CD4-positive, CD25-positive, alpha-beta regulatory T cell (primary cell): ENCODE measurements around the gene PREPL. TPM values are rescaled to one million over a fixed set of nuclear protein-coding genes. Genes with fewer than 3 reads are reported as not detected.
A peak's percentile ranks its signal among the peaks of the same experiment; 100 is the strongest.

Experiments
- ATAC-seq, 2 donors: fragments of 150-1000 bp; cut with Tn5 transposase; one replicate each; pipeline ENCODE4 v1.10.0; 2021; ENCODE audit warnings: low read depth in 2 of 2, moderate number of reproducible peaks in 2 of 2, moderate library complexity in 1 of 2
- DNase-seq, 3 donors: peaks; one replicate each; pipeline versions ENCODE4 v3.0.0 to v3.0.0-alpha.2; 2012 to 2022; ENCODE audit warnings: mixed read lengths in 1 of 3
- H3K27ac ChIP-seq: one replicate; pipeline ENCODE4 v1.7.0; 2013; ENCODE audit warnings: mild to moderate bottlenecking, low read length; ENCODE audit not compliant: insufficient read depth, poor library complexity, severe bottlenecking
- H3K27me3 ChIP-seq: one replicate; pipeline ENCODE4 v1.7.0; 2013; ENCODE audit warnings: low read length; ENCODE audit not compliant: control insufficient read depth, insufficient read depth
- H3K36me3 ChIP-seq: one replicate; pipeline ENCODE4 v1.7.0; 2013; ENCODE audit warnings: mild to moderate bottlenecking, low read length, moderate library complexity; ENCODE audit not compliant: control insufficient read depth, insufficient read depth
- H3K4me1 ChIP-seq: 2 replicates; pipeline ENCODE4 v1.7.0; 2013; ENCODE audit warnings: mild to moderate bottlenecking, low read length; ENCODE audit not compliant: insufficient read depth, control insufficient read depth, poor library complexity, severe bottlenecking
- H3K4me3 ChIP-seq: one replicate; pipeline ENCODE4 v1.7.0; 2013; ENCODE audit warnings: low read depth, mild to moderate bottlenecking, low read length, moderate library complexity
- H3K9me3 ChIP-seq, 2 experiments: 1 replicate in 1 of 2; 2 replicates in 1 of 2; pipeline ENCODE4 v1.7.0; 2013; ENCODE audit warnings: low read length in 2 of 2, mild to moderate bottlenecking in 1 of 2, moderate library complexity in 1 of 2; ENCODE audit not compliant: control insufficient read depth in 2 of 2
- H3K27ac Mint-ChIP-seq, 3 donors: one replicate each; pipeline ENCODE4 v1.8.0; 2020 to 2022; ENCODE audit warnings: mild to moderate bottlenecking in 3 of 3, mixed read lengths in 3 of 3, moderate library complexity in 2 of 3
- H3K27me3 Mint-ChIP-seq: one replicate; pipeline ENCODE4 v1.8.0; 2022; ENCODE audit warnings: mild to moderate bottlenecking, mixed read lengths
- H3K36me3 Mint-ChIP-seq: one replicate; pipeline ENCODE4 v1.8.0; 2020; ENCODE audit warnings: mixed read lengths
- H3K4me1 Mint-ChIP-seq, 4 donors: one replicate each; pipeline ENCODE4 v1.8.0; 2020 to 2022; ENCODE audit warnings: mixed read lengths in 4 of 4, mild to moderate bottlenecking in 1 of 4
- H3K4me3 Mint-ChIP-seq, 4 donors: one replicate each; pipeline ENCODE4 v1.8.0; 2020 to 2022; ENCODE audit warnings: mild to moderate bottlenecking in 4 of 4, mixed read lengths in 4 of 4, moderate library complexity in 3 of 4
- H3K9me3 Mint-ChIP-seq, 7 donors: one replicate each; pipeline ENCODE4 v1.8.0; 2020 to 2022; ENCODE audit warnings: mixed read lengths in 7 of 7, mild to moderate bottlenecking in 3 of 7, moderate library complexity in 2 of 7
- polyA plus RNA-seq, 4 donors: library from polyadenylated mRNA; unstranded; fragments of 300-500 nt; fragmentation: Illumina TruSeq; gene quantifications; one replicate each; pipeline ENCODE4 v1.2.3, GENCODE V29; 2021
- total RNA-seq: library from RNA; stranded (reverse); gene quantifications from one replicate; pipeline ENCODE4 v1.2.3, GENCODE V29; 2022

PREPL gene
- total and polyA plus RNA-seq, 5 donors from 2014 or later: 12.9 to 24.5 (median 21.8) TPM

DNA sequence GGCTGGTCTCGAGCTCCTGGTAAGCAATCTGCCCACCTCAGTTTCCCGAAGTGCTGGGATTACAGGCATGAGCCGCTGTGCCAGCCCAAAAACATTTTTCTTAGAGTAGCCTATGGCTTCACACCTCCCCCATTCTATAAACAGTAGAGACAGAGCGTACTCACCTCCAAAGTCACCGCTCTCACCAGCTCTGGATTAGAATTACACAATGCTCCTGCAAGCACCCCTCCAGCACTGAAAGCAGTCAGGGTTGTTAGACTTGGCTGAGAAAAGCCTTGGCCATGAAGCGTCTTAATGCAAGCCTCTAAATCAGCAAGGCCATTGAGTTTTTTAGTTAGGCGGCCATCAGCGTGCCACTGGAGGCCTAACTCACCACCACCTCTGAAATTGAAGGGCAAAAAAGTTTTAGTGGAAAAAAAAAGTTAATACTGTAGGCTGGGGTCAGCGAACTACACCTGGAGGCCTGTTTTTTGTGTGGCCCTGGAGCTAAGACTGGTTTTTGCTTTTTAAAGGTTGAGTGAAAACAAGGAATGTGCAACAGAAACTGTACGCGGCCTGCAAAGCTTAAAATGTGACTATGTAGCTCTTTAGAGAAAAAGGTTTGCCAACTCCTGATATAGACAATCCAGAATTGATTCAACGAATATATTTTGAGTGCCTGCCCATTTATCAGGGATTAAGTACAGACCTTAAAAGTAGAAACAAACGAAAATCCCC, 34.6 kb downstream of the PREPL start:
- Histone ChIP-seq H3K27ac (no peak overlapping the region), H3K4me3 (no peak overlapping the region), H3K36me3 (peaks cover 71% of the 10 kb centered on the region), H3K4me1 (no peaks in the 10 kb centered on the region), H3K9me3 (no peaks in the 10 kb centered on the region), H3K27me3 (no peaks in the 10 kb centered on the region)
- no peak for ATAC-seq
- Mint-ChIP-seq H3K4me3 (no peak overlapping the region), H3K9me3 (no peaks in the 10 kb centered on the region), H3K36me3 (peaks cover 47% of the 10 kb centered on the region), H3K27me3 (no peaks in the 10 kb centered on the region), H3K4me1 (peaks cover 0 to 5% (median 3%) of the 10 kb centered on the region in 4 donors), H3K27ac (no peak overlapping the region)
- no peak for DNase-seq

- no peaks in the 10 kb centered on the region for H3K4me1 ChIP-seq
- Mint-ChIP-seq H3K4me3 (no peak overlapping the region), H3K4me1 (peaks cover 0 to 5% (median under 1%) of the 10 kb centered on the region in 4 donors), H3K9me3 (no peaks in the 10 kb centered on the region), H3K36me3 (peaks cover 48% of the 10 kb centered on the region), H3K27ac (peak overlapping the region in 1 of 3 donors; percentile 69), H3K27me3 (no peaks in the 10 kb centered on the region)
- ATAC-seq (no peak), DNase-seq (no peak)
- H3K9me3 ChIP-seq: no peaks in the 10 kb centered on the region
- no peak overlapping the region for H3K4me3 ChIP-seq
- H3K27me3 ChIP-seq: no peaks in the 10 kb centered on the region
- peaks cover 71% of the 10 kb centered on the region for H3K36me3 ChIP-seq
- no peak overlapping the region for H3K27ac ChIP-seq
These were observed 35.4 kb downstream of the PREPL start for GRCh38 chr2:44325897-44326296.

DNA sequence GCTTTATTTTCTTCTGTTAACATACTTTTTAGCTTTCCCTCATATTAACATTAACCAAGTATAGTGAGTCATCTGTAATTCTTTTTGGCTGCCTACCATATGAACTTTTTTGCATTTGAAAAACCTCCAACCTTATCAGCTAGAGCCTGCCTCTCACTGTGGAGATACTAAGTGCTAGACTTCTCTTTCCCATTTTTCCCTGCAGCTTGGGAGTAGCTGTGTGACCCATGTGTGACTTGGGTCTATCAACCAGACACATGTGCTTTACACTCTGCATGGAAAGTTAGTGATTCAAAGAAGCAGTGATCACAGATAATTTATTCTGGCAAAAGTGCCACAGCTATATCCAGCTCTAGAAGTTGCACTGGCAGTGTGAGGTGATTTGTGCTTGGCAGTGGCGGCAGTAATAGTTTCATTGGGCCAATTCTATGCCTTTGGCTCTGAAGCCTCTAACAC, 36.3 kb downstream of the PREPL start:
- Mint-ChIP-seq H3K4me1 (peaks cover 0 to 3% (median 0%) of the 10 kb centered on the region in 4 donors), H3K27me3 (no peaks in the 10 kb centered on the region), H3K27ac (no peak overlapping the region), H3K36me3 (peaks cover 49% of the 10 kb centered on the region), H3K9me3 (no peaks in the 10 kb centered on the region), H3K4me3 (no peak overlapping the region)
- ATAC-seq (no peak), DNase-seq (no peak)
- Histone ChIP-seq H3K36me3 (peaks cover 70% of the 10 kb centered on the region), H3K9me3 (no peaks in the 10 kb centered on the region), H3K27me3 (no peaks in the 10 kb centered on the region), H3K4me1 (no peaks in the 10 kb centered on the region), H3K4me3 (no peak overlapping the region), H3K27ac (no peak overlapping the region)

DNA sequence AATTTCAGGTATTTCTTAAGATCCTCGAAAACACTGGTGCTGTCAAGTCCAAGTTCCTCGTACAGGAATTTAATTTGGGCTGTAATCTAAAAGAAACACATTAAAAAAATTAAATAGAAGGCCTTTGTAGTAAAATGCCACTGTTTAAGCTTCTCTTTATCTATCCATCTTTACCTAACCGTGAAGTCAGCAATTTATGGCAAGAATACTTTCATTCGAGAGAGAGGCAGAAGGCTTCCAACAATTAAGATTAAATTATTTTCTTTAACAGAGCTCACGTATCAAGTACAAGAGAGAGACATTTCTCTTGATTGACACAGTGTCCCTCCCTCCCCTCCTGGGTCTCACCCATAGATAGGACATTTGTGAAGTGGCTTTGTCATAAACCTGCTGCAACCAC, 39.9 kb downstream of the PREPL start:
- no peak for ATAC-seq
- H3K36me3 Mint-ChIP-seq: peaks cover 54% of the 10 kb centered on the region
- H3K27me3 ChIP-seq: no peaks in the 10 kb centered on the region
- H3K27me3 Mint-ChIP-seq: no peaks in the 10 kb centered on the region
- no peak overlapping the region for H3K4me3 Mint-ChIP-seq
- H3K4me3 ChIP-seq: no peak overlapping the region
- no peak overlapping the region for H3K27ac ChIP-seq
- no peaks in the 10 kb centered on the region for H3K9me3 ChIP-seq
- peaks cover 66% of the 10 kb centered on the region for H3K36me3 ChIP-seq
- no peaks in the 10 kb centered on the region for H3K4me1 Mint-ChIP-seq
- peaks cover 0 to 1% (median 0%) of the 10 kb centered on the region in 7 donors for H3K9me3 Mint-ChIP-seq
- H3K4me1 ChIP-seq: no peaks in the 10 kb centered on the region
- no peak overlapping the region for H3K27ac Mint-ChIP-seq
- no peak for DNase-seq

DNA sequence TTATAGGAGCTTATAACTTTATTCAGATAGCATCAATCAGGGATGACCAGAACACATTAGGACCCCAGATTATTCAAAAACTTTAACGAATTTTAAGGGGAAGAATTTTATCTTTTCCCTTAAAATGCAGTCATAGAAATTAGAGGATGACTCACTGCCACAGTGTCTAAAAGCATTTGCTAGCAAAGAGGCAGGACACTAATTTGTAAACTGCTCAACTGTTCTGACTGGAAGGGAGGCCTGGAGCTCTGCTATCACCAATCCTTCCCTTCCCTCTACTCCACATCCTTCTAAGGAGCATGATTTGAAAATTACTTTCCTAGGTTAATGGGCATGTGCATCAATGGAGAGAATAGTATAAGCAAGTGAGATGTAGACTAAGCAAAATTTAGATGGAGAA, 40.5 kb downstream of the PREPL start:
- ATAC-seq (no peak), DNase-seq (no peak)
- no peak overlapping the region for H3K4me3 Mint-ChIP-seq
- no peaks in the 10 kb centered on the region for H3K4me1 ChIP-seq
- H3K27me3 ChIP-seq: no peaks in the 10 kb centered on the region
- H3K4me3 ChIP-seq: no peak overlapping the region
- peaks cover 0 to 4% (median 0%) of the 10 kb centered on the region in 4 donors for H3K4me1 Mint-ChIP-seq
- H3K27ac Mint-ChIP-seq: no peak overlapping the region
- H3K36me3 ChIP-seq: peaks cover 63% of the 10 kb centered on the region
- H3K36me3 Mint-ChIP-seq: peaks cover 58% of the 10 kb centered on the region
- no peaks in the 10 kb centered on the region for H3K9me3 ChIP-seq
- no peak overlapping the region for H3K27ac ChIP-seq
- no peaks in the 10 kb centered on the region for H3K27me3 Mint-ChIP-seq
- H3K9me3 Mint-ChIP-seq: peaks cover 0 to 1% (median 0%) of the 10 kb centered on the region in 7 donors

DNA sequence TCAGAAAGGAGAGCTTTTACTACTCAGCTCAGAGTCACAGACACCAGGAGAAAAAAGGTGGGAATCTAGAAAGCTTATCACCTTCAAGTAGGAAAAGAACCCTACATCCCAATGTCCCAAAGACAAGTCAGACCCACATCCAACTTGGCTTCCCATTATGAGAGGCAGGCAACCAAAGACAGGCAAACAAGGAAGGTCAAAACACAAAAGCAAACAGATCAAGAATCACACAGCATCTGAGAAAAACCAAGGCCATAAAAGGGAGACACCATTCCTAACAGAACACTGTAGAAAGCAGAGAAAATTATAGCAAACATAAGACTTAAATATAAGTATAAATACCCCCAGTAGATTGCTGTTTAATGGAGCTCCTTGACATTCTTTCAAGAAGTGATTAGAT, 45.3 kb downstream of the PREPL start:
- Mint-ChIP-seq H3K9me3 (peaks cover 0 to 15% (median 6%) of the 10 kb centered on the region in 7 donors), H3K4me3 (no peak overlapping the region), H3K27me3 (no peaks in the 10 kb centered on the region), H3K27ac (no peak overlapping the region), H3K36me3 (peaks cover 68% of the 10 kb centered on the region), H3K4me1 (peaks cover 0 to 6% (median 0%) of the 10 kb centered on the region in 4 donors)
- ATAC-seq: no peak
- Histone ChIP-seq H3K4me3 (no peak overlapping the region), H3K36me3 (peaks cover 32% of the 10 kb centered on the region), H3K4me1 (no peaks in the 10 kb centered on the region), H3K27me3 (no peaks in the 10 kb centered on the region), H3K27ac (no peak overlapping the region), H3K9me3 (peaks cover 8 to 10% of the 10 kb centered on the region in 2 experiments)
- DNase-seq: no peak

- Mint-ChIP-seq H3K36me3 (peaks cover 67% of the 10 kb centered on the region), H3K27ac (peak overlapping the region in 1 of 3 donors; percentile 26), H3K4me3 (no peak overlapping the region), H3K4me1 (peaks cover 0 to 6% (median 0%) of the 10 kb centered on the region in 4 donors), H3K27me3 (no peaks in the 10 kb centered on the region), H3K9me3 (peaks cover 1 to 24% (median 9%) of the 10 kb centered on the region in 7 donors)
- no peak overlapping the region for H3K4me3 ChIP-seq
- no peak overlapping the region for H3K27ac ChIP-seq
- H3K36me3 ChIP-seq: peaks cover 20% of the 10 kb centered on the region
- ATAC-seq: no peak
- no peaks in the 10 kb centered on the region for H3K4me1 ChIP-seq
- peaks cover 22 to 24% of the 10 kb centered on the region in 2 experiments for H3K9me3 ChIP-seq
- no peaks in the 10 kb centered on the region for H3K27me3 ChIP-seq
- no peak for DNase-seq
These were observed 46.9 kb downstream of the PREPL start for GRCh38 chr2:44314362-44314761.

DNA sequence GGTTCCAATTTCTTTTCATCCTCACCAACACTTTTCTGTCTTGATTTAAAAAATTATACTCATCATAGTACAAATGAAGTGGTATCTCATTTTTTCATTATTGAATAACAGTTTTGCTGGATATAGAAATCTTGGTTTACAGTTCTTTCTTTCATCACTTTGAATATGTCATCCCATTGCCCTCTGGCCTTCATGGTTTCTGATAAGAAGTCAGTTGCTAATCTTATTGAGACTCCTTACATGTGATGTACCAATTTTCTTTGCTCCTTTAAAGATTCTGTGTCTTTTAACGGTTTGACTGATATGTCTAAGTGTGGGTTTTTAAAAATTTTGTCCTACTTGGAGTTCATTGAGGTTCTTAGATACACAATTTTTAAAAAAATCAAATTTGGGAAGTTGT, 51.0 kb downstream of the PREPL start:
- H3K27me3 Mint-ChIP-seq: peaks cover 4% of the 10 kb centered on the region
- no peak for DNase-seq
- no peaks in the 10 kb centered on the region for H3K4me1 ChIP-seq
- H3K4me3 Mint-ChIP-seq: no peak overlapping the region
- H3K9me3 ChIP-seq: peaks cover 25 to 29% of the 10 kb centered on the region in 2 experiments
- no peaks in the 10 kb centered on the region for H3K27me3 ChIP-seq
- peaks cover 5 to 29% (median 10%) of the 10 kb centered on the region in 7 donors for H3K9me3 Mint-ChIP-seq
- no peaks in the 10 kb centered on the region for H3K4me1 Mint-ChIP-seq
- no peak for ATAC-seq
- peaks cover 8% of the 10 kb centered on the region for H3K36me3 ChIP-seq
- no peak overlapping the region for H3K4me3 ChIP-seq
- peak overlapping the region in 1 of 3 donors; percentile 79 for H3K27ac Mint-ChIP-seq
- peaks cover 36% of the 10 kb centered on the region for H3K36me3 Mint-ChIP-seq
- H3K27ac ChIP-seq: no peak overlapping the region
